KOPT-K1 (cell line): ENCODE data around the gene LTBP2.
"Not testable (repeated sequence)": the region's sequence is repeated elsewhere in the genome, so short reads cannot be mapped to it uniquely, and the experiment has no call there.

Source experiments
- H3K27ac ChIP-seq: fragments of 200-600 bp; sonication (generic); 2 replicates; pipeline ENCODE4 v1.5.1; 2016; ENCODE audit warnings: antibody characterized with exemption, mild to moderate bottlenecking, low read depth, low read length; ENCODE audit not compliant: poor library complexity, severe bottlenecking
- H3K36me3 ChIP-seq: fragments of 200-600 bp; sonication (generic); 2 replicates; pipeline ENCODE4 v1.5.1; 2017; ENCODE audit warnings: antibody characterized with exemption, mild to moderate bottlenecking, low read length, moderate library complexity; ENCODE audit not compliant: insufficient read depth
- H3K9me3 ChIP-seq: fragments of 200-600 bp; sonication (generic); 2 replicates; pipeline ENCODE4 v1.5.1; 2017; ENCODE audit warnings: antibody characterized with exemption, low read length, mild to moderate bottlenecking; ENCODE audit not compliant: insufficient read depth, poor library complexity, severe bottlenecking

The LTBP2 gene

GRCh38 chr14:74551431-74552371, 60.3 kb downstream of the LTBP2 start:
- Histone ChIP-seq H3K27ac (no peak overlapping the region), H3K36me3 (no peaks in the 10 kb centered on the region), H3K9me3 (no peaks in the 10 kb centered on the region)

DNA sequence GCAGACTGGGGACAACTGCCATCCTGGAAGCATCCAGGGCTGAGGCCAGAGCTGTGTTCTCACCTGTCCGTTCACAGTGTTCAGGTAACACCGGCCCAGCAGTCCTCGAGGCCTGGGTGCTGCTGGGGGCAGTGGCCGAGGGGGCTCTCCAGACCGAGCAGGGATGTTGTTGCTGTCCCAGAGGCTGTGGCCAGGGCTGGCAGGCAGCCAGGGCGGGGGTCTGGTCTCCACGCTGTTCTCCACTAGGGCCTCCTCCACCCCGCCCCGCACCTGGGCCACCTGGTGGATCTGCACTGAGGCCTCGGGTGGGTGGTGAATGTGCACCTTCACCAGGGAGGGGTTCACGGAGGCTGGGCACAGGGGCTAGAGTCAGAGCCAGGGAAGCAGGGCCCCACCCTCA, 61.0 kb downstream of the LTBP2 start:
- Histone ChIP-seq H3K27ac (no peak overlapping the region), H3K36me3 (no peaks in the 10 kb centered on the region), H3K9me3 (no peaks in the 10 kb centered on the region)

DNA sequence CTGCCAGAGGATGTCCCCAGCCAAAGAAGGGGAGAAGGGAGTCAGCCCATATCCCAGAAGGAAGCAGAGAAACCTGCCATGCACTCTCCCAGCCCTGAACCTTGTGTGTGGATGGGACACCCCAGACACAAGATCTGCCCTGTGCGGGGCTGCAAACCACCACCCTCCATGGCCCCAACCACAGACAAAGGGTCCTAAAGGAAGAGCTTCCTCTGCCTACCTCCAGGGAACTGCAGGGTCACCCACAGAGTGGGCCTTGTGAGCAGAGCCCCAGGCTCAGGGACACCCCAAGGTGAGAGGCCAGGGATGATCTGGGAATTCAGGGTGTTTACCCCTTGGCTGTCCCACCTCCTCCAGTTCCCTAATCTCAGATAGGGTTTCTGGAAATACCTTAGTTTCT, 62.0 kb downstream of the LTBP2 start:
- H3K36me3 ChIP-seq = no peaks in the 10 kb centered on the region
- H3K9me3 ChIP-seq = no peaks in the 10 kb centered on the region
- H3K27ac ChIP-seq = no peak overlapping the region

GRCh38 chr14:74549588-74549987, 62.4 kb downstream of the LTBP2 start:
- no peaks in the 10 kb centered on the region for H3K36me3 ChIP-seq
- H3K27ac ChIP-seq = no peak overlapping the region

DNA sequence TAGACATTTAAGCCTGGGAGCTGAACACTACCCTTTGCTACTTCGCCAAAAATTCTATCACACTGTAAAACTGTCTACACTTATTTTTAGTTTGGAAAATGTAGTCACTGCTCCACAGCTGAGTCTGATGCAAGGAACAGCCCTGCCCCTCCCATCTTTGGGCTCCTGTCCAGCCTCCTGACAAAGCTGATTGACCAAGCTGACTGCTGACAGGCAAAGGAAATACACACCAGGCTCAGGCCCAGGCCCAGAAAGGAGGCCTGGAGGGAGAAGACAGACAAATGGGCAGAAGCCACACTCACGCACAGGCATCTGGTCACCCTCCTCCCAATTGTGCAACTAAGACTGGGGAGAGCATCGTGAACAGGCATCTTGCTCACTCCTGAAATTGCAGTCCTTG, 63.2 kb downstream of the LTBP2 start:
- Histone ChIP-seq H3K27ac (no peak overlapping the region), H3K9me3 (no peaks in the 10 kb centered on the region), H3K36me3 (no peaks in the 10 kb centered on the region)

More at GRCh38 chr14:74549588-74549987, 62.4 kb downstream of the LTBP2 start:
- H3K9me3 ChIP-seq = no peaks in the 10 kb centered on the region

- Histone ChIP-seq H3K9me3 (no peaks in the 10 kb centered on the region), H3K36me3 (no peaks in the 10 kb centered on the region), H3K27ac (no peak overlapping the region)
Observed at GRCh38 chr14:74547331-74547927, 64.6 kb downstream of the LTBP2 start.

GRCh38 chr14:74546416-74546815, 65.6 kb downstream of the LTBP2 start:
- H3K27ac ChIP-seq = no peak overlapping the region
- H3K36me3 ChIP-seq = no peaks in the 10 kb centered on the region
- no peaks in the 10 kb centered on the region for H3K9me3 ChIP-seq

DNA sequence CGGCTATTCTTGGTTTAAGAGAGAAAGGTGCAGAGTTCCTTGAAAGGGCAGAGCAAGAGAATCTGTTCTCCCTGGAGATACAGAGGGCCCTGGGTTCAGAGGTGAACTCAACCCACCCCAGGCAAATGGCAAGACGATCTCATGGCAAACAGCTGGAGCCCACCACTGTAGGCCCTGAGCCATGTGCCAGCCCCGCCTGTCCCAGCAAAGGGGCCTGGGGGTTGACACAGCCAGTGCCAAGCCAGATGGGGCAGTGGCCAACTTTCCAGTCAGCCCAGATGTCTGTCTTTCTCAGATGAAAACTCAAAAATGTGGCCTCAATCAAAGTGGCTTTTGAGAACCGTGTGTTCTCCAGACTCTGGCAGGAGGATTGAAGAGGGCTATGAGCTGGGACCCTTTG, 66.7 kb downstream of the LTBP2 start:
- H3K27ac ChIP-seq = no peak overlapping the region
- no peaks in the 10 kb centered on the region for H3K36me3 ChIP-seq
- H3K9me3 ChIP-seq = no peaks in the 10 kb centered on the region

DNA sequence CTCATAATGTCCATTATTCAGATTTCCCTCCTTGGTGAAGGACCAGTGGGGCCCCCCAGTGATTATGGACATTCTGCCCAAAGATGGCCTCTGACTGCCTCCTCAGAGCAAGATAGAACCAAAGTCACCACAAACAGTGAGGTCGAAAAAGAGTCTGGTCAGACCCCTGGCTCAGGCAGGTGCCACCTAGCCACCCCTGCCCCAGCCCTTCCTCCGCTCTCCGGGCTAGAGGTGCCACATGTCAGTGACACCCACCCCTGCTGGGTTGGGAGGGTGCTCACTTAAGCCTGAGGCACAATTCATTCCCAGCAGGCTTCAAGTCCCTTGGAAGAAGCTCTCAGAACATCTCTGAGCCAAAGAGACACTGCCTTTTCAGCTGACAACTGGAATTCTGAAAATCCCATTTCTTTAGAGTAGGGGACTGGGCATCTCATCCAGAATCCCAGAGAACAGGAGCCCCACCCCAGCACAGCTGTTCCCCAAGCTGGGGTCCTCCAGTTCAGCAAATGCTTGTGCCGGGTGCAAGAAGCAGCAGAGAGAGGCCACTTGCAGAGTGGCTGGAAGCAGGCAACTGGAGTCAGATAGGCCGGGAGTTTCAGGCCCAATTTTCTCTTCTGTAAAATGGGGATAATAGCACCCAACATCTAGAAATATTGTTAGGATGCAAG, 68.1 kb downstream of the LTBP2 start:
- H3K9me3 ChIP-seq = no peaks in the 10 kb centered on the region
- H3K27ac ChIP-seq = no peak overlapping the region
- no peaks in the 10 kb centered on the region for H3K36me3 ChIP-seq

- Histone ChIP-seq H3K36me3 (no peaks in the 10 kb centered on the region), H3K9me3 (no peaks in the 10 kb centered on the region), H3K27ac (no peak overlapping the region)
Observed at GRCh38 chr14:74542056-74542685, 69.9 kb downstream of the LTBP2 start.

DNA sequence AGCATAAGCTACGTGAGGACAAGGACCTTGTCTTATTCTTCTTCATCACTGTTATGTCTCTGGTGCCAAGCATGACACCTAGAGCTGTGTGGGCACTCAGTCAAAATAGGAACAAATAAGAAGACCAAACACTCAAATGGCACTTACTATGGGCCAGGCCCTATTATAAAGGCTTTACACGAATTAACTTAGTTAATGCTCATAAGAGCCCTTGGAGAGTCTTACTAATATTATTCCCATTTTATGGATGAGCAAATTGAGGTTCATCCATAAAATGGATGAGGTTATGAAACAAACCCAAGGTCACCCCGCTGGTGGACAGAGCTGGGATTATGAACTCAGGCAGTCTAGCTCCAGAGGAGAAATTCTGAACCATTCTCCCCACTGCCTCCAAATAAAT, 70.8 kb downstream of the LTBP2 start:
- H3K27ac ChIP-seq = no peak overlapping the region
- H3K36me3 ChIP-seq = no peaks in the 10 kb centered on the region
- H3K9me3 ChIP-seq = no peaks in the 10 kb centered on the region

- no peaks in the 10 kb centered on the region for H3K36me3 ChIP-seq
- H3K27ac ChIP-seq = no peak overlapping the region
- no peaks in the 10 kb centered on the region for H3K9me3 ChIP-seq
Observed at GRCh38 chr14:74539503-74539902, 72.5 kb downstream of the LTBP2 start.

- H3K27ac ChIP-seq = no peak overlapping the region
Observed at GRCh38 chr14:74538411-74539391, 73.3 kb downstream of the LTBP2 start.

DNA sequence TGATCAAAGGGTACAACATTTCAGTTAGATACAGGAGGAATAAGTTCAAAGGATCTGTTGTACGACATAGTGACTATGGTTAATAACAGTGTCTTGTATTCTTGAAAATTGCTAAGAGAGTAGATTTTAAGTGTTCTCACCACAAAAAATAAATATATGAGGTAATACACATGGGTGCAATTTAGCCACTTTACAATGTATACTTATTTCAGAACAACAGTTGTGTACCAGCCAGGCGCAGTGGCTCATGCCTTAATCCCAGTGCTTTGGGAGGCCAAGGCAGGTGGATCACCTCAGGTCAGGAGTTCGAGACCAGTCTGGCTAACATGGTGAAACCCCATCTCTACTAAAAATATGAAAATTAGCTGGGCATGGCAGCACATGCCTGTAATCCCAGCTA, 75.7 kb downstream of the LTBP2 start:
- H3K36me3 ChIP-seq, H3K9me3 ChIP-seq, H3K27ac ChIP-seq: not testable (repeated sequence)

More at GRCh38 chr14:74538411-74539391, 73.3 kb downstream of the LTBP2 start:
- Histone ChIP-seq H3K9me3 (no peaks in the 10 kb centered on the region), H3K36me3 (no peaks in the 10 kb centered on the region)
